KOPT-K1 (cell line): Measurements from ENCODE around the gene NCS1.

Experiments
- H3K27ac ChIP-seq: fragments of 200-600 bp; sonication (generic); 2 replicates; pipeline ENCODE4 v1.5.1; 2016; ENCODE audit warnings: antibody characterized with exemption, mild to moderate bottlenecking, low read depth, low read length; ENCODE audit not compliant: poor library complexity, severe bottlenecking
- H3K36me3 ChIP-seq: fragments of 200-600 bp; sonication (generic); 2 replicates; pipeline ENCODE4 v1.5.1; 2017; ENCODE audit warnings: antibody characterized with exemption, mild to moderate bottlenecking, low read length, moderate library complexity; ENCODE audit not compliant: insufficient read depth
- H3K9me3 ChIP-seq: fragments of 200-600 bp; sonication (generic); 2 replicates; pipeline ENCODE4 v1.5.1; 2017; ENCODE audit warnings: antibody characterized with exemption, low read length, mild to moderate bottlenecking; ENCODE audit not compliant: insufficient read depth, poor library complexity, severe bottlenecking

NCS1 gene

GRCh38 chr9:130159057-130159456, 13.1 kb upstream of the NCS1 start:
- Histone ChIP-seq H3K27ac (no peak overlapping the region), H3K36me3 (no peaks in the 10 kb centered on the region), H3K9me3 (no peaks in the 10 kb centered on the region)

DNA sequence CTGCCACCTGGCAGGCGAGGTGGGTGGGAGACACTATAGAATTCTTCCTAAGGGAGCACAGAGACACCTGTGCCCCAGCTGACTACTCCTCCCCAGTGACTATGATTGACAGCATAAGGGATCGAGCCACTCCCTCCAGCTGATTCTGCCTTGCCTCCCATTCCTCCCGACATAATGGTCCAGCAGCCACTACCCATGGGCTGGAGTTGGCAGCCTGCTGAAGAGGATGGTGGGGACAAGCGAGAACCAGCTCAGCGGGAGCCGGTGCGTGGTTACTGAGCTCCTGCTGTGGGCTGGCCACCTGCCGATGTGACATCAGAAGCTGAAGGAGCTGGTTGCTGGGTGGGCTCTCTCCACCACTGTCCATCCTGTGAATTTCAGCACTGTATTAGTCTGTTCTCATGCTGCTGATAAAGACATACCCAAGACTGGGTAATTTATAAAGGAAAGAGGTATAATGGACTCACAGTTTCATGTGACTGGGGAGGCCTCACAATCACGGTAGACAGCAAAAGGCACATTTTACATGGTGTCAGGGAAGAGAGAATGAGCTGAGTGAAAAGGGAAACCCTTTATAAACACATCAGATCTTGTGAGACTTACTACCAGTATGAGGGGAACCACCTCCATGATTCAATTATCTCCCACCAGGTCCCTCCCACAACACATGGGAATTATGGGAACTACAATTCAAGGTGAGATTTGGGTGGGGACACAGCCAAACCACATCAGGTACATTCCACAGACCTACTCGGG, 12.1 kb upstream of the NCS1 start:
- Histone ChIP-seq H3K27ac (no peak overlapping the region), H3K36me3 (no peaks in the 10 kb centered on the region), H3K9me3 (no peaks in the 10 kb centered on the region)

- H3K27ac ChIP-seq: no peak overlapping the region
- H3K9me3 ChIP-seq: no peaks in the 10 kb centered on the region
- no peaks in the 10 kb centered on the region for H3K36me3 ChIP-seq
These were observed 11.2 kb upstream of the NCS1 start for GRCh38 chr9:130160862-130161470.

- no peak overlapping the region for H3K27ac ChIP-seq
- no peaks in the 10 kb centered on the region for H3K9me3 ChIP-seq
- no peaks in the 10 kb centered on the region for H3K36me3 ChIP-seq
These were observed 6.6 kb upstream of the NCS1 start for GRCh38 chr9:130165579-130165978.

- no peaks in the 10 kb centered on the region for H3K9me3 ChIP-seq
- H3K36me3 ChIP-seq: no peaks in the 10 kb centered on the region
- H3K27ac ChIP-seq: no peak overlapping the region
These were observed 5.8 kb upstream of the NCS1 start for GRCh38 chr9:130166399-130166798.

DNA sequence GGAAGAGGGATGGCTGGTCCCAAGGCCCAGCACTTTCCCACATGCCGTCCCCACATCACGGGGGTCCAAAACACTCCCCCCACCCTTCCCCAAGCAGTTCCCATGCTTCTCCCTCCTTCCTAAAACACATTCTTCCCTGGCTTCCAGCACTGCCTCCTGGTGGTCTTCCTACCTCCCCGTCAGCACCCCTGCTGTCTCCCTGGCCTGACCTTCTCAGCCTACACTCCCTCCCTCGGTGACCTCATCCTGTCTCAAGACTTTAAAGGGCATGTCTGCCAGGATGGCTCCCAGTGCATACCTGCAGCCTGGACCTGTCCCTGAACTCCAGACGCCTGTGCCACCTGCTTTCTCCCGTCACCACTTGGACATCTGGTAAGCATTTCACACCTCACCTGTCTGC, 4.3 kb upstream of the NCS1 start:
- Histone ChIP-seq H3K27ac (no peak overlapping the region), H3K36me3 (no peaks in the 10 kb centered on the region), H3K9me3 (no peaks in the 10 kb centered on the region)

GRCh38 chr9:130171226-130172148, 717 bp upstream of the NCS1 start:
- Histone ChIP-seq H3K27ac (no peak overlapping the region), H3K36me3 (no peaks in the 10 kb centered on the region), H3K9me3 (no peaks in the 10 kb centered on the region)

DNA sequence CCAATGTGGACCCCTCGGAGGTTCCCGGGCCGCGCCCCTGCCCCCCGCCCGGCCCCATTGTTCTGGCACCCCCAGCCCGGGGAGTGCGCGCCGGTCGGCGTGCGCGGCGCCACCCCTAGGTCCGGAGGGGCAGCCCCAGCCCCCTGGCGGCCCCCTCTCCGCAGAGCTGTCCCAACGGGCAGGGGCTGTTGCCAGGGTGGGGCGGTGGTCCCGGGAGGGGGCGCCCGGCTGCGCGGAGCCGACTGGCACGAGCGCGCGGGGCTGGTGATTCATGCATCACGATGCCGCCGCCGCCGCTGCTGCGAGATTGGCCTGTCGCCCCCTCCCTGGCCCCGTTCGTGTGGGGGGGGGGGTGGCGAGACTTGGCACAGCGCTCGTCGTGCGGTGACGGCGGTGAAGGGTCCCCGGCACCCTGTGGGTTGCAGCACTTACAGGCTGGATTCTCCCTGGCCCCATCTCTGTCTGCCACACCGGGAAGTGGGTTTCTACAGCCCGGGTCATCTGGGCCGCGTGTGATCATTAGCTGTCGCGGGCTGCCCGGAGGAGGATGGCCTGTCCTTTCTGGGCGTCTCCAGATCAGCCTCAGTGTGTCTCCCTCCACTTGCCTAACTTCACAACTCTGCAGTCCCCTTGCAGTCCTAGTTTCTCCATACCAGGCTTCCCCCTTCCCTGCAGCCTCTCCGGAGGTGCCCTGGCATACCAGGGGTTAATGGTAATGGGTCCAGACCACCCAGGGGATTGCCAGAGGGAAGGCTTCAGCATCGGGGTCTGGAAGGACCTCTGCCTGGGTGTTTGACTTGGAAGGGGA, 858 bp downstream of the NCS1 start:
- Histone ChIP-seq H3K27ac (no peak overlapping the region), H3K36me3 (no peaks in the 10 kb centered on the region), H3K9me3 (no peaks in the 10 kb centered on the region)

DNA sequence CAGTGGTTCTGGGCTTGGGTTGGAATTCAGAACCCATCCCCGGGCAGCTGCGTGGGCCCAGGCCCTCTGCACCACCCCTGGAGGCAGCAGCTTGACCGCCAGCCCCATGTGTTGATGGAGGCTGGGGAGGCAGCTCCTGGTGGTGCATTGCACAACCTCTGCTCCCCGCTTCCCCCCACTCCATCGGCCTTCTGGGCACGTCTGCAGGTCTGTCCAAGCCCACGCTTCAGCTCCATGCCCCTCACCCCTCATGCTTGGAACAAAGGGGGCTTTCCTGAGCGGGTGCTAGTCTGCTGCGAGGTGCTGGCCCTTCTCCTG, 1.4 kb downstream of the NCS1 start:
- Histone ChIP-seq H3K27ac (no peak overlapping the region), H3K9me3 (no peaks in the 10 kb centered on the region), H3K36me3 (no peaks in the 10 kb centered on the region)

DNA sequence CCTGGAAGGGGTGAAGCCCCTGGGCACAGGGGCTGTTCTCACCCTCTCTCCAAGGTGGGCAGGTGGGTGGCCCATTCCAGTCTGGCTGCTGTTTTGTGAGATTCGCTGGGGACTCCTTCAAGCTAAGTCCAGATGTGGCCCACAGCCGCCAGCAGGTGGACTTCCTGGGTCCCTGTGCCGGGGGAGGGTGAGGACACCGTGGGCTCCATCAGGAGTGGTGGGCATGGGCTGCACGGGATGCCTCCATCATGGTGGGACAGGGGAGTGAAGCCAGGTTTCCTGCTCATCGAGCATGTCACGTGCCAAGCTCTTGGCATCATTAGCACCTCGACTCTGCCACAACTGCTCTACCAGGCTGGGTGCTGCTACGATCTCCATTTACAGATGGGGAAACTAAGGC, 1.8 kb downstream of the NCS1 start:
- H3K36me3 ChIP-seq: no peaks in the 10 kb centered on the region
- H3K27ac ChIP-seq: no peak overlapping the region
- H3K9me3 ChIP-seq: no peaks in the 10 kb centered on the region

GRCh38 chr9:130174920-130175321, 2.7 kb downstream of the NCS1 start:
- H3K27ac ChIP-seq: no peak overlapping the region
- H3K36me3 ChIP-seq: no peaks in the 10 kb centered on the region
- no peaks in the 10 kb centered on the region for H3K9me3 ChIP-seq

DNA sequence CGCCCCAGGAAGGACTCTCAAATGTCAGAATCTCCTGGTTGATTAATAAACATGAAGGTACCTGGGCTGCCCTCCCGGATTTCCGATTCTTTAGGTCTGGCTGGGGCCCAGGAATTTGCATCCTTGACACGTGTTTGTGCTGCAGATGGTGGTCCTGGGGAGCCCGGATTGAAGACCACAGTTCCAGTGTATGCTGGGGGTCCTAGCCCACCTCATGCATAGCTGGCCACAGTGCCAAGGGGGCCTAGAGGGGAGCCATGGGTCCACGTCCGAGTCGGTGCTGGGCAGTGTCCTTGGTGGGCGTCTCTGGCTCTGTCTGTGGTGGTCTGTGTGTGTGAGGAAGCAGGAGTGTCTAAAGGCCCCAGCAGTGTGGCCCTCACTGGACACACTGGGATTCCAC, 3.2 kb downstream of the NCS1 start:
- Histone ChIP-seq H3K27ac (no peak overlapping the region), H3K9me3 (no peaks in the 10 kb centered on the region), H3K36me3 (no peaks in the 10 kb centered on the region)

DNA sequence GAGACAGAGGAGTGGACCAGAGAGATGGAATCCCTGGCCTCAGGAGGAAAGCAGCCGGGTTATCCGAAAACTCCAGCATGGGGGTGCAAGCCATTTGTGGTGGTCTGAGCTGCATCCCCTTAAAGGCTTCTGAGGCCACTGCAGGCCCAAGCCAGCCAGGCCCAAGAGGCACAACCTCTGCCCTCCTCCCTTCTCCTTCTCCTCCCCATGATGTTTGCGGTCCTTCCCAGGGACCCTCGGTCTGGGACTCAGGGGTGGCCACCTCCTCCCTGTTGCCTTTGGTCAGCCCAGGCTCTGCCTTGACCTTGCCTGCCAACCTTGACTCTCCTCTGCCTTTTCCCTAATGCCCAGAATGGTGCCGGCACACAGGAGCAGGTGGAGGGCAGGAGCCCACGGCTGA, 4.6 kb downstream of the NCS1 start:
- no peaks in the 10 kb centered on the region for H3K36me3 ChIP-seq
- H3K9me3 ChIP-seq: no peaks in the 10 kb centered on the region
- H3K27ac ChIP-seq: no peak overlapping the region

- no peaks in the 10 kb centered on the region for H3K9me3 ChIP-seq
- H3K36me3 ChIP-seq: no peaks in the 10 kb centered on the region
- H3K27ac ChIP-seq: no peak overlapping the region
These were observed 5.9 kb downstream of the NCS1 start for GRCh38 chr9:130177898-130178805.
